Measurements from ENCODE around the gene NPAS4. TPM values are rescaled to one million over a fixed set of nuclear protein-coding genes. Genes with fewer than 3 reads are reported as not detected.

NPAS4 gene
- total RNA-seq, 1 experiment from 2014 or later: not detected

DNA sequence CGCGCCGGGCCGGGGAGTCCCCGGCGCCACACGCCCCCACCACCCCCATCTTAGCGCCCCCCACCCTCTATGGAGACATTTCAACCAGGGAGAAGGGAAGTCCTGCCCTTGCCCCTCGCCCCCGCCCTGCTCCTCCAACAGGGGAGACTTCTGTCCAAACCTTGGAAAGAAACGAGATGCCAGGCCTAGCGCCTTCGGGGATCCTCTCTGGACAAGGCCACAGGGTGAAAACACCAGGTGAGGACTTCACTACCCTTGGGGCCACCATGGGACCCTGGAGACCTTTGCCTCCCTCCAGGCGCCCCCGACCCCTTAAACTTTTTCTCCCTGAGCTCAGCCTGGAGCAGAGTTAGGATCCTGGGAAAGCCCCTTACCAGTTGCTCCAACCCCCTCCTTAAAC, 11.6 kb upstream of the NPAS4 start:
- Mint-ChIP-seq H3K4me1 (ENCODE audit: insufficient read depth, unreplicated experiment) (no peaks in the 10 kb centered on the region), H3K27me3 (ENCODE audit: insufficient read depth, unreplicated experiment) (peaks cover 64% of the 10 kb centered on the region), H3K36me3 (ENCODE audit: insufficient read depth, unreplicated experiment) (no peaks in the 10 kb centered on the region), H3K27ac (ENCODE audit: low read depth, unreplicated experiment) (no peak overlapping the region), H3K4me3 (ENCODE audit: unreplicated experiment) (no peak overlapping the region), H3K9me3 (ENCODE audit: unreplicated experiment) (no peaks in the 10 kb centered on the region)
- intact Hi-C loops (cut with micrococcal nuclease): no loop called here
- TF ChIP-seq, protein P1, sequence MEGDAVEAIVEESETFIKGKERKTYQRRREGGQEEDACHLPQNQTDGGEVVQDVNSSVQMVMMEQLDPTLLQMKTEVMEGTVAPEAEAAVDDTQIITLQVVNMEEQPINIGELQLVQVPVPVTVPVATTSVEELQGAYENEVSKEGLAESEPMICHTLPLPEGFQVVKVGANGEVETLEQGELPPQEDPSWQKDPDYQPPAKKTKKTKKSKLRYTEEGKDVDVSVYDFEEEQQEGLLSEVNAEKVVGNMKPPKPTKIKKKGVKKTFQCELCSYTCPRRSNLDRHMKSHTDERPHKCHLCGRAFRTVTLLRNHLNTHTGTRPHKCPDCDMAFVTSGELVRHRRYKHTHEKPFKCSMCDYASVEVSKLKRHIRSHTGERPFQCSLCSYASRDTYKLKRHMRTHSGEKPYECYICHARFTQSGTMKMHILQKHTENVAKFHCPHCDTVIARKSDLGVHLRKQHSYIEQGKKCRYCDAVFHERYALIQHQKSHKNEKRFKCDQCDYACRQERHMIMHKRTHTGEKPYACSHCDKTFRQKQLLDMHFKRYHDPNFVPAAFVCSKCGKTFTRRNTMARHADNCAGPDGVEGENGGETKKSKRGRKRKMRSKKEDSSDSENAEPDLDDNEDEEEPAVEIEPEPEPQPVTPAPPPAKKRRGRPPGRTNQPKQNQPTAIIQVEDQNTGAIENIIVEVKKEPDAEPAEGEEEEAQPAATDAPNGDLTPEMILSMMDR (IDR thresholded peaks at IDR 0.05; ENCODE audit: unreplicated experiment): no peak
- CTCF ChIA-PET: interaction anchor here (0.6 to 4.9 kb wide), 28 partner anchors 8 to 1945 kb away, joined by 3 to 51 read pairs (median 4); partner anchors contain the start of genes MRPL11, NPAS4 and RBM4B
- no peak for DNase-seq (ENCODE audit: unreplicated experiment)
- no TSS peak for BruUV-seq (replicated peaks)
- POLR2A ChIA-PET: interaction anchor here (1.2 to 2.0 kb wide), 3 partner anchors 71 to 269 kb away, joined by 3 to 4 read pairs (median 4); partner anchors contain the start of genes DPP3 and RBM4B

DNA sequence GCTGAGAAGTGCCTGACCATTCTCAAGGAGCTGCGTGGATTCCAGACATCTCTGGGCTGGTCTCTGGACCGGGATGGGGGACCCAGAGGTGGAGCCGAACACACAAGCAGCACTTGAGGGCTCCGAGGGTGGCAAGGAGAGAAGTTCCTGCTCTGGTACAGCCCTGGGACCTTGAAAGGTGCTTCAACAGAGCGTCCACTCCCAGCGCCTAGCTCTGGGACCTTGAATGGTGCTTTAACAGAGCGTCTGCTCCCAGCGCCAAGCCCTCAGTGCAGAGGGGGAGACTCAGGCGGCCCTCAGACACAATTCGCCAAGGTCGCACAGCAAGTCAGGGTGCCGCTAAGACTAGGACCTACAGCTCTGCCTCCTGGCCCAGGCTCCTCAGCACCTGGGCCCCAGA, 10.6 kb upstream of the NPAS4 start:
- TF ChIP-seq, protein P1 (IDR thresholded peaks at IDR 0.05; ENCODE audit: unreplicated experiment): no peak
- Mint-ChIP-seq H3K27ac (ENCODE audit: low read depth, unreplicated experiment) (no peak overlapping the region), H3K9me3 (ENCODE audit: unreplicated experiment) (no peaks in the 10 kb centered on the region), H3K27me3 (ENCODE audit: insufficient read depth, unreplicated experiment) (peaks cover 64% of the 10 kb centered on the region), H3K4me1 (ENCODE audit: insufficient read depth, unreplicated experiment) (no peaks in the 10 kb centered on the region), H3K36me3 (ENCODE audit: insufficient read depth, unreplicated experiment) (no peaks in the 10 kb centered on the region), H3K4me3 (ENCODE audit: unreplicated experiment) (no peak overlapping the region)
- no peak for DNase-seq (ENCODE audit: unreplicated experiment)
- ChIA-PET POLR2A (interaction anchor here (0.7 to 2.0 kb wide), 4 partner anchors 8 to 268 kb away, joined by 3 to 4 read pairs (median 4); partner anchors contain the start of genes DPP3 and RBM4B), CTCF (interaction anchor here (0.6 to 4.9 kb wide), 10 partner anchors 7 to 335 kb away, joined by 3 to 51 read pairs (median 4); partner anchors contain the start of genes NPAS4 and RBM4B)
- BruUV-seq (replicated peaks): no TSS peak
- intact Hi-C loops (cut with micrococcal nuclease): no loop called here

DNA sequence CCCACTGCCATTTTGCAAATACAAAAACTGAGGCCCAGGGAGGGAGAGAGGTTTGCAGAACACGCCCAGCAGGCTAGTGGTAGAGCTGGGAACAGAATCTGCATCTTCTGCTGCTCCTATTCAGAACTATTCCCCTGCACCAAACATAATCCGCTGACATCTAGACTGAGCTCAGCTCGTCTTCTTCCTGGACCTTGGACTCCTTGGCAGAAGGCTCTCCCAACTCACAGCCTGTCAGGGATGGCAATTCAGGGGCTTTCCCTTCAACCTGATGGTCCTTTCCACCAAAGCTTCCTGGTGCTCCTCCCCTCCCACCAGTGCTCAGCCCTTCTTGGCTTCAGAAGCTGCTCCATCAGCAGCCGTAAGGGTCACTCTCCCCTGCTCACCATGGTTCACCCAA, 9.5 kb upstream of the NPAS4 start:
- intact Hi-C loops (cut with micrococcal nuclease): no loop called here
- ChIA-PET POLR2A (interaction anchor here (0.7 to 1.1 kb wide), 2 partner anchors 10 to 27 kb away, joined by 3 read pairs; partner anchors contain the start of gene MRPL11), CTCF (interaction anchor here (0.9 to 1.7 kb wide), 7 partner anchors 10 to 267 kb away, joined by 4 to 7 read pairs (median 5); partner anchors contain the start of genes MRPL11 and NPAS4)
- H3K9me3 Mint-ChIP-seq (ENCODE audit: unreplicated experiment): no peaks in the 10 kb centered on the region
- BruUV-seq (replicated peaks): no TSS peak
- no peak overlapping the region for H3K27ac Mint-ChIP-seq (ENCODE audit: low read depth, unreplicated experiment)
- DNase-seq (ENCODE audit: unreplicated experiment): no peak
- TF ChIP-seq, protein P1 (IDR thresholded peaks at IDR 0.05; ENCODE audit: unreplicated experiment): no peak
- H3K36me3 Mint-ChIP-seq (ENCODE audit: insufficient read depth, unreplicated experiment): no peaks in the 10 kb centered on the region
- H3K4me3 Mint-ChIP-seq (ENCODE audit: unreplicated experiment): no peak overlapping the region
- no peaks in the 10 kb centered on the region for H3K4me1 Mint-ChIP-seq (ENCODE audit: insufficient read depth, unreplicated experiment)
- H3K27me3 Mint-ChIP-seq (ENCODE audit: insufficient read depth, unreplicated experiment): peaks cover 64% of the 10 kb centered on the region

DNA sequence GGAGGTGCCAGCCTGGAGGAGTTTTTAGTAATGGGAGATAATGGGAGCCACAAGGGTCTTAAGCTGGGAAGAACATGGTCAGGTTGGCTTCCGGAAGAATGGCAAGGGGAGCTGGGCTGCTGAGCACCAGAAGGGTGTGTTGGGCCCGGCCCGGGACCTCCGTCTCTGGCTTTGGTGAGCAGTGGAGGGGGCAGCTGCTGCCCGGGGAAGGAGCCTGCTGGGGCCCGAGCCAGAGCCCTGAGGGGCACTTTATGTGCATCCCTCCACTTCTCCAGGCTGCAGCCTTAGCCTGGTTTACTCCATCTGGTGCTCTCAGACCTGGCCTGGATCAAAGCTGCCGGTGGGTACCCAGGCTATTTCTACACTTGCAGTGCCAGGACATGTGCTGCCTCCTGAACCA, 8.7 kb upstream of the NPAS4 start:
- TF ChIP-seq, protein P1 (IDR thresholded peaks at IDR 0.05; ENCODE audit: unreplicated experiment): no peak
- Mint-ChIP-seq H3K27me3 (ENCODE audit: insufficient read depth, unreplicated experiment) (peaks cover 64% of the 10 kb centered on the region), H3K27ac (ENCODE audit: low read depth, unreplicated experiment) (no peak overlapping the region), H3K36me3 (ENCODE audit: insufficient read depth, unreplicated experiment) (no peaks in the 10 kb centered on the region), H3K9me3 (ENCODE audit: unreplicated experiment) (no peaks in the 10 kb centered on the region), H3K4me3 (ENCODE audit: unreplicated experiment) (no peak overlapping the region), H3K4me1 (ENCODE audit: insufficient read depth, unreplicated experiment) (no peaks in the 10 kb centered on the region)
- no TSS peak for BruUV-seq (replicated peaks)
- CTCF ChIA-PET: interaction anchor here (0.9 to 1.7 kb wide), 6 partner anchors 9 to 266 kb away, joined by 4 to 7 read pairs (median 5); partner anchors contain the start of genes MRPL11 and NPAS4
- intact Hi-C loops (cut with micrococcal nuclease): no loop called here
- DNase-seq (ENCODE audit: unreplicated experiment): no peak
- POLR2A ChIA-PET: interaction anchor here (0.6 to 1.1 kb wide), 2 partner anchors 9 to 123 kb away, joined by 3 read pairs; partner anchors contain the start of gene YIF1A

Measured in MCF 10A (cell line).